ENCODE results near the gene TSPAN7. TPM values are rescaled to one million over a fixed set of nuclear protein-coding genes. Genes with fewer than 3 reads are reported as not detected.

Gene TSPAN7
- total and polyA plus RNA-seq, 9 of the 15 experiments (the other 6 are each of a cell fraction or from before 2014, with no cell fraction given), result 0.07 to 0.29 (median 0.12) TPM; not detected in 1

DNA sequence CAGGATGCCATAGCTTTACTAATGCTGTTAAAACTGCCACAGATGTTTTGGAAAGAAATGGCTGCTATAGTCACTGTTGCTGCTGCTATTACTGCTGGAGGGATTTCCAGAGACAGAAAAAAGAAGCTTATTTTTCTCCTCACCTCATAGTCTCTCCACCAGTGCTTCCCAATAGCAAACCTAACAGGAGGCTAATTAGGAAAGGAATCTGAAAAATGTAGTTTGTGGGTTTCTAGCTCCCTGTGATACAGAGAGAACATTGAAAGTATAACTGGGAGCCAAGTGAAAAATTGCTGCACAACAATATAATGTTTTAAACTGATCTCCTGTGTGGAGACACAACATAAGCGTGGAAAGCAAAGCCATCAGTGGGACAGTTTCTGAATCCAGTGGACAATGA is 8.6 kb upstream of the TSPAN7 start (continued):
- TF ChIP-seq, protein P1, sequence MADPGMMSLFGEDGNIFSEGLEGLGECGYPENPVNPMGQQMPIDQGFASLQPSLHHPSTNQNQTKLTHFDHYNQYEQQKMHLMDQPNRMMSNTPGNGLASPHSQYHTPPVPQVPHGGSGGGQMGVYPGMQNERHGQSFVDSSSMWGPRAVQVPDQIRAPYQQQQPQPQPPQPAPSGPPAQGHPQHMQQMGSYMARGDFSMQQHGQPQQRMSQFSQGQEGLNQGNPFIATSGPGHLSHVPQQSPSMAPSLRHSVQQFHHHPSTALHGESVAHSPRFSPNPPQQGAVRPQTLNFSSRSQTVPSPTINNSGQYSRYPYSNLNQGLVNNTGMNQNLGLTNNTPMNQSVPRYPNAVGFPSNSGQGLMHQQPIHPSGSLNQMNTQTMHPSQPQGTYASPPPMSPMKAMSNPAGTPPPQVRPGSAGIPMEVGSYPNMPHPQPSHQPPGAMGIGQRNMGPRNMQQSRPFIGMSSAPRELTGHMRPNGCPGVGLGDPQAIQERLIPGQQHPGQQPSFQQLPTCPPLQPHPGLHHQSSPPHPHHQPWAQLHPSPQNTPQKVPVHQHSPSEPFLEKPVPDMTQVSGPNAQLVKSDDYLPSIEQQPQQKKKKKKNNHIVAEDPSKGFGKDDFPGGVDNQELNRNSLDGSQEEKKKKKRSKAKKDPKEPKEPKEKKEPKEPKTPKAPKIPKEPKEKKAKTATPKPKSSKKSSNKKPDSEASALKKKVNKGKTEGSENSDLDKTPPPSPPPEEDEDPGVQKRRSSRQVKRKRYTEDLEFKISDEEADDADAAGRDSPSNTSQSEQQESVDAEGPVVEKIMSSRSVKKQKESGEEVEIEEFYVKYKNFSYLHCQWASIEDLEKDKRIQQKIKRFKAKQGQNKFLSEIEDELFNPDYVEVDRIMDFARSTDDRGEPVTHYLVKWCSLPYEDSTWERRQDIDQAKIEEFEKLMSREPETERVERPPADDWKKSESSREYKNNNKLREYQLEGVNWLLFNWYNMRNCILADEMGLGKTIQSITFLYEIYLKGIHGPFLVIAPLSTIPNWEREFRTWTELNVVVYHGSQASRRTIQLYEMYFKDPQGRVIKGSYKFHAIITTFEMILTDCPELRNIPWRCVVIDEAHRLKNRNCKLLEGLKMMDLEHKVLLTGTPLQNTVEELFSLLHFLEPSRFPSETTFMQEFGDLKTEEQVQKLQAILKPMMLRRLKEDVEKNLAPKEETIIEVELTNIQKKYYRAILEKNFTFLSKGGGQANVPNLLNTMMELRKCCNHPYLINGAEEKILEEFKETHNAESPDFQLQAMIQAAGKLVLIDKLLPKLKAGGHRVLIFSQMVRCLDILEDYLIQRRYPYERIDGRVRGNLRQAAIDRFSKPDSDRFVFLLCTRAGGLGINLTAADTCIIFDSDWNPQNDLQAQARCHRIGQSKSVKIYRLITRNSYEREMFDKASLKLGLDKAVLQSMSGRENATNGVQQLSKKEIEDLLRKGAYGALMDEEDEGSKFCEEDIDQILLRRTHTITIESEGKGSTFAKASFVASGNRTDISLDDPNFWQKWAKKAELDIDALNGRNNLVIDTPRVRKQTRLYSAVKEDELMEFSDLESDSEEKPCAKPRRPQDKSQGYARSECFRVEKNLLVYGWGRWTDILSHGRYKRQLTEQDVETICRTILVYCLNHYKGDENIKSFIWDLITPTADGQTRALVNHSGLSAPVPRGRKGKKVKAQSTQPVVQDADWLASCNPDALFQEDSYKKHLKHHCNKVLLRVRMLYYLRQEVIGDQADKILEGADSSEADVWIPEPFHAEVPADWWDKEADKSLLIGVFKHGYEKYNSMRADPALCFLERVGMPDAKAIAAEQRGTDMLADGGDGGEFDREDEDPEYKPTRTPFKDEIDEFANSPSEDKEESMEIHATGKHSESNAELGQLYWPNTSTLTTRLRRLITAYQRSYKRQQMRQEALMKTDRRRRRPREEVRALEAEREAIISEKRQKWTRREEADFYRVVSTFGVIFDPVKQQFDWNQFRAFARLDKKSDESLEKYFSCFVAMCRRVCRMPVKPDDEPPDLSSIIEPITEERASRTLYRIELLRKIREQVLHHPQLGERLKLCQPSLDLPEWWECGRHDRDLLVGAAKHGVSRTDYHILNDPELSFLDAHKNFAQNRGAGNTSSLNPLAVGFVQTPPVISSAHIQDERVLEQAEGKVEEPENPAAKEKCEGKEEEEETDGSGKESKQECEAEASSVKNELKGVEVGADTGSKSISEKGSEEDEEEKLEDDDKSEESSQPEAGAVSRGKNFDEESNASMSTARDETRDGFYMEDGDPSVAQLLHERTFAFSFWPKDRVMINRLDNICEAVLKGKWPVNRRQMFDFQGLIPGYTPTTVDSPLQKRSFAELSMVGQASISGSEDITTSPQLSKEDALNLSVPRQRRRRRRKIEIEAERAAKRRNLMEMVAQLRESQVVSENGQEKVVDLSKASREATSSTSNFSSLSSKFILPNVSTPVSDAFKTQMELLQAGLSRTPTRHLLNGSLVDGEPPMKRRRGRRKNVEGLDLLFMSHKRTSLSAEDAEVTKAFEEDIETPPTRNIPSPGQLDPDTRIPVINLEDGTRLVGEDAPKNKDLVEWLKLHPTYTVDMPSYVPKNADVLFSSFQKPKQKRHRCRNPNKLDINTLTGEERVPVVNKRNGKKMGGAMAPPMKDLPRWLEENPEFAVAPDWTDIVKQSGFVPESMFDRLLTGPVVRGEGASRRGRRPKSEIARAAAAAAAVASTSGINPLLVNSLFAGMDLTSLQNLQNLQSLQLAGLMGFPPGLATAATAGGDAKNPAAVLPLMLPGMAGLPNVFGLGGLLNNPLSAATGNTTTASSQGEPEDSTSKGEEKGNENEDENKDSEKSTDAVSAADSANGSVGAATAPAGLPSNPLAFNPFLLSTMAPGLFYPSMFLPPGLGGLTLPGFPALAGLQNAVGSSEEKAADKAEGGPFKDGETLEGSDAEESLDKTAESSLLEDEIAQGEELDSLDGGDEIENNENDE (IDR thresholded peaks at IDR 0.05; ENCODE audit: low read depth, low read length), result no peak
- no peak for TF ChIP-seq RBM22 (IDR thresholded peaks at IDR 0.05; ENCODE audit: low read depth, low read length, poor library complexity, severe bottlenecking)
- TF ChIP-seq, protein P2, sequence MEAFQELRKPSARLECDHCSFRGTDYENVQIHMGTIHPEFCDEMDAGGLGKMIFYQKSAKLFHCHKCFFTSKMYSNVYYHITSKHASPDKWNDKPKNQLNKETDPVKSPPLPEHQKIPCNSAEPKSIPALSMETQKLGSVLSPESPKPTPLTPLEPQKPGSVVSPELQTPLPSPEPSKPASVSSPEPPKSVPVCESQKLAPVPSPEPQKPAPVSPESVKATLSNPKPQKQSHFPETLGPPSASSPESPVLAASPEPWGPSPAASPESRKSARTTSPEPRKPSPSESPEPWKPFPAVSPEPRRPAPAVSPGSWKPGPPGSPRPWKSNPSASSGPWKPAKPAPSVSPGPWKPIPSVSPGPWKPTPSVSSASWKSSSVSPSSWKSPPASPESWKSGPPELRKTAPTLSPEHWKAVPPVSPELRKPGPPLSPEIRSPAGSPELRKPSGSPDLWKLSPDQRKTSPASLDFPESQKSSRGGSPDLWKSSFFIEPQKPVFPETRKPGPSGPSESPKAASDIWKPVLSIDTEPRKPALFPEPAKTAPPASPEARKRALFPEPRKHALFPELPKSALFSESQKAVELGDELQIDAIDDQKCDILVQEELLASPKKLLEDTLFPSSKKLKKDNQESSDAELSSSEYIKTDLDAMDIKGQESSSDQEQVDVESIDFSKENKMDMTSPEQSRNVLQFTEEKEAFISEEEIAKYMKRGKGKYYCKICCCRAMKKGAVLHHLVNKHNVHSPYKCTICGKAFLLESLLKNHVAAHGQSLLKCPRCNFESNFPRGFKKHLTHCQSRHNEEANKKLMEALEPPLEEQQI (IDR thresholded peaks at IDR 0.05), result no peak
- no peak for TF ChIP-seq SRSF1 (IDR thresholded peaks at IDR 0.05; ENCODE audit: low read depth, low read length)
- no peak for TF ChIP-seq JUNB (CRISPR knock-in tag; conservative IDR thresholded peaks at IDR 0.05)
- no peak for TF ChIP-seq MTA1 (IDR thresholded peaks at IDR 0.05; ENCODE audit: borderline replicate concordance)
